IMR-90 (cell line): ENCODE results near the gene CRACR2B. TPM values are rescaled to one million over a fixed set of nuclear protein-coding genes. Genes with fewer than 3 reads are reported as not detected.

ENCODE experiments used
- ATAC-seq: fragments of 200-7000 bp; cut with Tn5 transposase; 2 replicates; pipeline ENCODE4 v1.9.1; 2020; ENCODE audit warnings: low read depth, mild to moderate bottlenecking, moderate library complexity
- BruUV-seq: library from RNA; stranded (reverse); fragments of 400-500 nt; replicated peaks from 2 replicates; lab custom pipeline; 2021; lab: Mats Ljungman, UMichigan
- CTCF ChIA-PET: fragments of 300-600 bp; formaldehyde crosslinking; extraction: SDS; loops from one replicate; lab custom pipeline; 2021; ENCODE audit warnings: antibody characterized with exemption; lab: Yijun Ruan, JAX
- POLR2A ChIA-PET: fragments of 300-600 bp; sonication (Branson Sonifier 250); formaldehyde crosslinking; loops from one replicate; lab custom pipeline; 2022; ENCODE audit warnings: antibody characterized with exemption; ENCODE audit not compliant: unreplicated experiment; lab: Charles Lee
- DNase-seq: peaks from one replicate; pipeline ENCODE4 v3.0.0; 2013
- H2AFZ ChIP-seq: replicated peaks from 2 replicates; pipeline ENCODE3; 2013; ENCODE audit warnings: low read length, mild to moderate bottlenecking; ENCODE audit not compliant: poor library complexity
- H2AK5ac ChIP-seq: 2 replicates; pipeline ENCODE4 v1.6.1; 2013; ENCODE audit warnings: low read depth, low read length, inconsistent platforms
- H2AK9ac ChIP-seq: replicated peaks from 2 replicates; pipeline ENCODE3; 2013; ENCODE audit warnings: mild to moderate bottlenecking, low read depth, low read length, moderate library complexity; ENCODE audit not compliant: poor library complexity
- H2BK120ac ChIP-seq: 2 replicates; pipeline ENCODE4 v1.6.1; 2013; ENCODE audit warnings: low read depth, low read length, inconsistent platforms
- H2BK15ac ChIP-seq: 3 replicates; pipeline ENCODE4 v1.6.1; 2013; ENCODE audit warnings: low read depth, low read length, inconsistent platforms
- H2BK20ac ChIP-seq: 2 replicates; pipeline ENCODE4 v1.6.1; 2013; ENCODE audit warnings: low read depth, mild to moderate bottlenecking, inconsistent platforms, low read length, moderate library complexity
- H2BK5ac ChIP-seq: 2 replicates; pipeline ENCODE4 v1.6.1; 2013; ENCODE audit warnings: mild to moderate bottlenecking, low read depth, low read length, inconsistent platforms; ENCODE audit not compliant: poor library complexity, severe bottlenecking
- H3K14ac ChIP-seq: replicated peaks from 2 replicates; pipeline ENCODE4 v1.6.1; 2013; ENCODE audit warnings: low read depth, low read length, inconsistent platforms
- H3K18ac ChIP-seq: 2 replicates; pipeline ENCODE4 v1.6.1; 2013; ENCODE audit warnings: low read depth, low read length, control low read depth
- H3K23ac ChIP-seq: 2 replicates; pipeline ENCODE4 v1.6.1; 2013; ENCODE audit warnings: low read depth, low read length, inconsistent platforms
- H3K27ac ChIP-seq: 2 replicates; pipeline ENCODE4 v1.5.1; 2013; ENCODE audit warnings: mild to moderate bottlenecking, control low read depth, low read length; ENCODE audit not compliant: insufficient read depth
- H3K27me3 ChIP-seq: 2 replicates; pipeline ENCODE4 v1.6.1; 2013; ENCODE audit warnings: low read length; ENCODE audit not compliant: control insufficient read depth, insufficient read depth
- H3K36me3 ChIP-seq: 2 replicates; pipeline ENCODE4 v1.6.1; 2013; ENCODE audit warnings: low read length, mixed read lengths; ENCODE audit not compliant: control insufficient read depth, insufficient read depth
- H3K4ac ChIP-seq: 2 replicates; pipeline ENCODE4 v1.6.1; 2013; ENCODE audit warnings: low read depth, low read length, inconsistent platforms
- H3K4me1 ChIP-seq: 2 replicates; pipeline ENCODE4 v1.6.1; 2013; ENCODE audit warnings: low read length, mixed read lengths; ENCODE audit not compliant: control insufficient read depth, insufficient read depth
- H3K4me2 ChIP-seq: 2 replicates; pipeline ENCODE4 v1.6.1; 2013; ENCODE audit warnings: low read depth, mild to moderate bottlenecking, control low read depth, low read length, moderate library complexity
- H3K4me3 ChIP-seq: 2 replicates; pipeline ENCODE4 v1.5.1; 2013; ENCODE audit warnings: low read depth, mild to moderate bottlenecking, control low read depth, low read length, moderate library complexity; ENCODE audit not compliant: insufficient read depth
- H3K56ac ChIP-seq: 2 replicates; pipeline ENCODE4 v1.6.1; 2013; ENCODE audit warnings: low read length, inconsistent platforms; ENCODE audit not compliant: insufficient read depth; ENCODE audit errors: extremely low read depth
- H3K79me1 ChIP-seq, 2 experiments: 2 replicates each; pipeline ENCODE4 v1.6.1; 2013; ENCODE audit warnings: low read length in 2 of 2, inconsistent platforms in 1 of 2, low read depth in 1 of 2
- H3K9ac ChIP-seq: 2 replicates; pipeline ENCODE4 v1.6.1; 2013; ENCODE audit warnings: low read depth, low read length, control low read depth
- H3K9me1 ChIP-seq: 2 replicates; pipeline ENCODE4 v1.6.1; 2013; ENCODE audit warnings: low read length, inconsistent platforms; ENCODE audit not compliant: insufficient read depth
- H3K9me3 ChIP-seq: 2 replicates; pipeline ENCODE4 v1.6.1; 2013; ENCODE audit warnings: low read length; ENCODE audit not compliant: control insufficient read depth, insufficient read depth
- H4K20me1 ChIP-seq: 2 replicates; pipeline ENCODE4 v1.6.1; 2013; ENCODE audit warnings: low read length, inconsistent platforms; ENCODE audit not compliant: insufficient read depth
- H4K5ac ChIP-seq: 2 replicates; pipeline ENCODE4 v1.6.1; 2013; ENCODE audit warnings: mild to moderate bottlenecking, low read depth, low read length, control low read depth
- H4K8ac ChIP-seq, 2 experiments: 2 replicates each; pipeline ENCODE4 v1.6.1; 2013; ENCODE audit warnings: low read depth in 2 of 2, low read length in 2 of 2, control low read depth in 1 of 2, inconsistent platforms in 1 of 2
- H4K91ac ChIP-seq: 2 replicates; pipeline ENCODE4 v1.6.1; 2013; ENCODE audit warnings: low read depth, low read length, inconsistent platforms; ENCODE audit not compliant: insufficient read depth
- CEBPB ChIP-seq: IDR thresholded peaks from 2 replicates; pipeline ENCODE4 v1.6.1; 2012; ENCODE audit warnings: low read depth, low read length, improper control_type of control experiment
- CHD1 ChIP-seq: IDR thresholded peaks from 2 replicates; pipeline ENCODE4 v1.6.1; 2012; ENCODE audit warnings: low read depth, low read length, improper control_type of control experiment
- CTCF ChIP-seq: conservative IDR thresholded peaks from 2 replicates; pipeline ENCODE4 v1.5.1; 2012; ENCODE audit warnings: mild to moderate bottlenecking, low read depth, low read length, improper control_type of control experiment
- ELK1 ChIP-seq: fragments of 150-350 bp; IDR thresholded peaks from 2 replicates; pipeline ENCODE4 v1.6.1; 2016; ENCODE audit warnings: low read depth, mild to moderate bottlenecking, low read length, moderate library complexity, borderline replicate concordance
- MAFK ChIP-seq: IDR thresholded peaks from 2 replicates; pipeline ENCODE4 v1.6.1; 2012; ENCODE audit warnings: low read depth, low read length, improper control_type of control experiment
- MXI1 ChIP-seq: IDR thresholded peaks from 2 replicates; pipeline ENCODE4 v1.6.1; 2012; ENCODE audit warnings: low read depth, mild to moderate bottlenecking, low read length, moderate library complexity, borderline replicate concordance
- POLR2A ChIP-seq: IDR thresholded peaks from 2 replicates; pipeline ENCODE4 v1.6.1; 2012; ENCODE audit warnings: mild to moderate bottlenecking, low read depth, low read length
- RCOR1 ChIP-seq: IDR thresholded peaks from 2 replicates; pipeline ENCODE4 v1.6.1; 2012; ENCODE audit warnings: mild to moderate bottlenecking, low read length, improper control_type of control experiment; ENCODE audit not compliant: insufficient replicate concordance
- SMC3 ChIP-seq: fragments of 150-350 bp; IDR thresholded peaks from 2 replicates; pipeline ENCODE4 v1.6.1; 2016; ENCODE audit warnings: low read depth, mild to moderate bottlenecking, antibody characterized with exemption, low read length, moderate library complexity
- USF2 ChIP-seq: fragments of 150-350 bp; IDR thresholded peaks from 2 replicates; pipeline ENCODE4 v1.6.1; 2017; ENCODE audit warnings: mild to moderate bottlenecking, antibody characterized with exemption, low read length, low read depth
- WGBS, 2 experiments: methylation state at CpG; one replicate each; pipeline versions ENCODE4 v1.1.5 to v1.1.7; 2013; ENCODE audit warnings: missing lambda C conversion rate in 2 of 2; ENCODE audit not compliant: insufficient read length in 1 of 2; ENCODE audit errors: extremely low coverage in 2 of 2; 5-methylcytosine and 5-hydroxymethylcytosine counted together
- dilution Hi-C: fragments of 300-500 bp; cut with HindIII; formaldehyde crosslinking; loops from one replicate; pipeline ENCODE4 v1.14.3; 2018; ENCODE audit warnings: low sequenced_read_pairs; ENCODE audit not compliant: unreplicated experiment
- in situ Hi-C: fragments of 300-500 bp; cut with MboI; formaldehyde crosslinking; loops from 3 replicates; pipeline ENCODE4 v1.14.3; 2019; ENCODE audit warnings: low sequenced_read_pairs, inconsistent platforms, mixed read lengths
- intact Hi-C: fragments of 100-400 bp; cut with micrococcal nuclease; formaldehyde crosslinking; loops from 2 replicates; pipeline ENCODE4 v1.10.0; 2022
- polyA plus RNA-seq, 3 experiments: library from polyadenylated mRNA; depleted of rRNA; stranded (reverse); fragments of >200 nt; gene quantifications; 2 replicates each; pipeline ENCODE4 v1.2.3, GENCODE V29; 2012; ENCODE audit warnings: low replicate concordance in 1 of 3
- total RNA-seq: library from RNA; depleted of rRNA; stranded (reverse); fragments of >200 nt; gene quantifications from 2 replicates; pipeline ENCODE4 v1.2.3, GENCODE V29; 2012

The CRACR2B gene
- total and polyA plus RNA-seq, 2 of the 4 experiments (the other 2 are of a cell fraction): 0.54 to 2.5 TPM

- Histone ChIP-seq H3K56ac (no peak overlapping the region), H4K20me1 (peaks cover 42% of the 10 kb centered on the region), H2BK120ac (no peak overlapping the region), H3K79me1 (peaks cover 12 to 62% of the 10 kb centered on the region in 2 experiments; a peak in 3 of 4 replicates), H3K23ac (no peak overlapping the region), H2BK5ac (no peak overlapping the region), H3K4ac (no peak overlapping the region), H3K14ac (no peak overlapping the region), H3K27ac (no peak overlapping the region), H2AFZ (peak overlapping the region; percentile 14), H3K4me1 (peaks cover 19% of the 10 kb centered on the region), H3K27me3 (no peaks in the 10 kb centered on the region), H4K91ac (no peak overlapping the region), H2AK9ac (no peak overlapping the region), H3K36me3 (peaks cover 12% of the 10 kb centered on the region), H3K9me3 (no peaks in the 10 kb centered on the region), H3K9ac (no peak overlapping the region), H4K5ac (no peak overlapping the region), H3K9me1 (peaks cover 11% of the 10 kb centered on the region; the same call in 1 of the 2 replicates), H2BK15ac (no peak overlapping the region), H4K8ac (no peak overlapping the region), H3K4me3 (no peak overlapping the region), H3K4me2 (no peak overlapping the region), H2BK20ac (no peak overlapping the region), H3K18ac (no peak overlapping the region), H2AK5ac (no peak overlapping the region)
- ChIA-PET POLR2A (no interaction called here), CTCF (no interaction called here)
- no TSS peak for BruUV-seq
- in situ Hi-C loops (no loop called here), intact Hi-C loops (no loop called here), dilution Hi-C loops (no loop called here)
- ATAC-seq: no peak
- 100% methylated on average over 2 of the region's 23 CpGs; no CpG with 5 or more reads in 1 of the 2 experiments for WGBS, 2 experiments
- DNase-seq: no peak
- TF ChIP-seq CEBPB (no peak), SMC3 (no peak), POLR2A (no peak), MXI1 (no peak), CTCF (no peak), CHD1 (no peak), MAFK (no peak), RCOR1 (no peak), ELK1 (no peak), USF2 (no peak)
These were observed 48.5 kb upstream of the CRACR2B start for GRCh38 chr11:778976-779954.
